Measurements from ENCODE around the gene C2orf81. TPM values are rescaled to one million over a fixed set of nuclear protein-coding genes. Genes with fewer than 3 reads are reported as not detected.
A peak's percentile ranks its signal among the peaks of the same experiment; 100 is the strongest.

Gene C2orf81
- total RNA-seq, 2 experiments from 2014 or later: 3.0 to 3.3 TPM

GRCh38 chr2:74390606-74391005 is 30.8 kb downstream of the C2orf81 start:
- DNase-seq: no peak
- Mint-ChIP-seq H3K9me3 (no peaks in the 10 kb centered on the region), H3K27me3 (peaks cover 8% of the 10 kb centered on the region), H3K4me3 (peak overlapping the region; percentile 92), H3K4me1 (peaks cover 9% of the 10 kb centered on the region), H3K27ac (peak overlapping the region; percentile 32), H3K36me3 (ENCODE audit: low read depth) (no peaks in the 10 kb centered on the region)
- ChIA-PET POLR2A (interaction anchor here (0.7 kb wide), 1 partner anchor 139 kb away, joined by 5 read pairs; the partner anchor contains the start of genes AUP1 and HTRA2), CTCF (interaction anchor here (0.6 to 2.7 kb wide), 13 partner anchors 8 to 563 kb away, joined by 3 to 13 read pairs (median 6); partner anchors contain the start of genes C2orf81, DCTN1, INO80B and TTC31)

GRCh38 chr2:74387346-74387745 is 34.1 kb downstream of the C2orf81 start:
- H3K9me3 Mint-ChIP-seq: no peaks in the 10 kb centered on the region
- POLR2A ChIA-PET: no interaction called here
- H3K4me3 Mint-ChIP-seq: no peak overlapping the region
- H3K27me3 Mint-ChIP-seq: no peaks in the 10 kb centered on the region
- no peak overlapping the region for H3K27ac Mint-ChIP-seq
- CTCF ChIA-PET: interaction anchor here (1.1 kb wide), 1 partner anchor 21 kb away, joined by 5 read pairs; no protein-coding TSS in a partner anchor
- peaks cover 6% of the 10 kb centered on the region for H3K4me1 Mint-ChIP-seq
- no peak for DNase-seq
- H3K36me3 Mint-ChIP-seq (ENCODE audit: low read depth): peaks cover 1% of the 10 kb centered on the region

- ChIA-PET POLR2A (no interaction called here), CTCF (no interaction called here)
- Mint-ChIP-seq H3K27me3 (no peaks in the 10 kb centered on the region), H3K4me1 (peaks cover 10% of the 10 kb centered on the region), H3K27ac (no peak overlapping the region), H3K4me3 (no peak overlapping the region), H3K36me3 (ENCODE audit: low read depth) (peaks cover 8% of the 10 kb centered on the region), H3K9me3 (no peaks in the 10 kb centered on the region)
- DNase-seq: no peak
These were observed 36.0 kb downstream of the C2orf81 start for GRCh38 chr2:74385396-74385795.

GRCh38 chr2:74384051-74384450 is 37.4 kb downstream of the C2orf81 start:
- CTCF ChIA-PET: no interaction called here
- peaks cover 20% of the 10 kb centered on the region for H3K4me1 Mint-ChIP-seq

GRCh38 chr2:74383254-74383653 is 38.2 kb downstream of the C2orf81 start:
- POLR2A ChIA-PET: no interaction called here
- Mint-ChIP-seq H3K27ac (no peak overlapping the region), H3K4me1 (peaks cover 25% of the 10 kb centered on the region), H3K4me3 (no peak overlapping the region), H3K36me3 (ENCODE audit: low read depth) (peaks cover 10% of the 10 kb centered on the region), H3K27me3 (no peaks in the 10 kb centered on the region), H3K9me3 (no peaks in the 10 kb centered on the region)
- CTCF ChIA-PET: interaction anchor here (0.7 to 2.5 kb wide), 3 partner anchors 8 to 112 kb away, joined by 3 to 13 read pairs (median 3); no protein-coding TSS in a partner anchor
- no peak for DNase-seq

More at GRCh38 chr2:74384051-74384450, 37.4 kb downstream of the C2orf81 start:
- Mint-ChIP-seq H3K36me3 (ENCODE audit: low read depth) (peaks cover 8% of the 10 kb centered on the region), H3K9me3 (no peaks in the 10 kb centered on the region), H3K27ac (no peak overlapping the region), H3K4me3 (no peak overlapping the region), H3K27me3 (no peaks in the 10 kb centered on the region)
- POLR2A ChIA-PET: no interaction called here
- DNase-seq: no peak

- H3K27ac Mint-ChIP-seq: no peak overlapping the region
- POLR2A ChIA-PET: no interaction called here
- no peaks in the 10 kb centered on the region for H3K9me3 Mint-ChIP-seq
- no peak for DNase-seq
- H3K4me1 Mint-ChIP-seq: peaks cover 25% of the 10 kb centered on the region
- H3K27me3 Mint-ChIP-seq: no peaks in the 10 kb centered on the region
- CTCF ChIA-PET: interaction anchor here (1.0 to 2.5 kb wide), 3 partner anchors 10 to 31 kb away, joined by 3 to 13 read pairs (median 3); no protein-coding TSS in a partner anchor
- H3K36me3 Mint-ChIP-seq (ENCODE audit: low read depth): peaks cover 21% of the 10 kb centered on the region
- H3K4me3 Mint-ChIP-seq: no peak overlapping the region
These were observed 39.7 kb downstream of the C2orf81 start for GRCh38 chr2:74381751-74382150.

GRCh38 chr2:74379851-74380789 is 41.3 kb downstream of the C2orf81 start, which contains the start of gene DCTN1:
Gene DCTN1 (minus strand): TSS chr2:74380311. CDS start chr2:74380037, 274 bp downstream.
- Mint-ChIP-seq H3K27ac (no peak within 1 kb of the TSS), H3K9me3 (no peaks in the 10 kb centered on the region), H3K4me3 (no peak within 1 kb of the TSS), H3K36me3 (ENCODE audit: low read depth) (peaks cover 21% of the 10 kb centered on the region), H3K27me3 (no peaks in the 10 kb centered on the region), H3K4me1 (peaks cover 30% of the 10 kb centered on the region)
- ChIA-PET POLR2A (interaction anchor here (0.6 kb wide), 1 partner anchor 12 kb away, joined by 3 read pairs; no protein-coding TSS in a partner anchor), CTCF (interaction anchor here (0.6 to 2.4 kb wide), 3 partner anchors 11 to 170 kb away, joined by 3 to 9 read pairs (median 3); no protein-coding TSS in a partner anchor)
- DNase-seq: peak; percentile 31

- no peak for DNase-seq
- no peak overlapping the region for H3K27ac Mint-ChIP-seq
- no peaks in the 10 kb centered on the region for H3K9me3 Mint-ChIP-seq
- no peak overlapping the region for H3K4me3 Mint-ChIP-seq
- ChIA-PET CTCF (no interaction called here), POLR2A (no interaction called here)
- no peaks in the 10 kb centered on the region for H3K27me3 Mint-ChIP-seq
- H3K36me3 Mint-ChIP-seq (ENCODE audit: low read depth): peaks cover 19% of the 10 kb centered on the region
- peaks cover 32% of the 10 kb centered on the region for H3K4me1 Mint-ChIP-seq
These were observed 43.4 kb downstream of the C2orf81 start for GRCh38 chr2:74378007-74378406.

- Mint-ChIP-seq H3K4me1 (peaks cover 25% of the 10 kb centered on the region), H3K27ac (peak overlapping the region; percentile 31), H3K4me3 (no peak overlapping the region), H3K9me3 (no peaks in the 10 kb centered on the region), H3K27me3 (no peaks in the 10 kb centered on the region), H3K36me3 (ENCODE audit: low read depth) (peaks cover 17% of the 10 kb centered on the region)
- CTCF ChIA-PET: interaction anchor here (1.7 kb wide), 1 partner anchor 14 kb away, joined by 10 read pairs; no protein-coding TSS in a partner anchor
- DNase-seq: no peak
- POLR2A ChIA-PET: no interaction called here
These were observed 45.6 kb downstream of the C2orf81 start for GRCh38 chr2:74375838-74376237.

- ChIA-PET CTCF (interaction anchor here (1.7 kb wide), 1 partner anchor 15 kb away, joined by 10 read pairs; no protein-coding TSS in a partner anchor), POLR2A (no interaction called here)
- H3K36me3 Mint-ChIP-seq (ENCODE audit: low read depth): peaks cover 26% of the 10 kb centered on the region
- H3K27ac Mint-ChIP-seq: peak overlapping the region; percentile 37
- H3K4me1 Mint-ChIP-seq: peaks cover 16% of the 10 kb centered on the region
- H3K4me3 Mint-ChIP-seq: no peak overlapping the region
- DNase-seq: no peak
- H3K9me3 Mint-ChIP-seq: no peaks in the 10 kb centered on the region
- H3K27me3 Mint-ChIP-seq: no peaks in the 10 kb centered on the region
These were observed 46.8 kb downstream of the C2orf81 start for GRCh38 chr2:74374509-74375205.

- no peak overlapping the region for H3K4me3 Mint-ChIP-seq
- no peaks in the 10 kb centered on the region for H3K27me3 Mint-ChIP-seq
- DNase-seq: no peak
- H3K4me1 Mint-ChIP-seq: peaks cover 12% of the 10 kb centered on the region
- ChIA-PET POLR2A (no interaction called here), CTCF (no interaction called here)
- no peak overlapping the region for H3K27ac Mint-ChIP-seq
- H3K9me3 Mint-ChIP-seq: no peaks in the 10 kb centered on the region
- peaks cover 28% of the 10 kb centered on the region for H3K36me3 Mint-ChIP-seq (ENCODE audit: low read depth)
These were observed 47.4 kb downstream of the C2orf81 start for GRCh38 chr2:74373985-74374384.

GRCh38 chr2:74373221-74373676 is 48.2 kb downstream of the C2orf81 start:
- ChIA-PET POLR2A (no interaction called here), CTCF (no interaction called here)
- Mint-ChIP-seq H3K27me3 (no peaks in the 10 kb centered on the region), H3K36me3 (ENCODE audit: low read depth) (peaks cover 27% of the 10 kb centered on the region), H3K4me3 (no peak overlapping the region), H3K4me1 (peaks cover 7% of the 10 kb centered on the region), H3K9me3 (no peaks in the 10 kb centered on the region), H3K27ac (peak overlapping the region; percentile 10)
- DNase-seq: no peak

Data from activated CD4-positive, alpha-beta T cell treated with anti-CD3 and anti-CD28 coated beads, Interleukin-2, amount 10 ng/mL, durations not matched to agents 7 days and 5 days (primary cell).